GM19043 (cell line): Measurements from ENCODE around the gene HK2.

ENCODE experiments used
- ATAC-seq: cut with Tn5 transposase; IDR thresholded peaks from one replicate; pipeline ENCODE4 v1.9.1; 2021; ENCODE audit warnings: low read depth; ENCODE audit not compliant: unreplicated experiment

Gene HK2

GRCh38 chr2:74856599-74856998, 22.7 kb downstream of the HK2 start:
- no peak for ATAC-seq

GRCh38 chr2:74857215-74857614, 23.3 kb downstream of the HK2 start:
- no peak for ATAC-seq

- ATAC-seq: no peak
These were observed 23.8 kb downstream of the HK2 start for GRCh38 chr2:74857725-74858124.

- ATAC-seq: no peak
These were observed 24.4 kb downstream of the HK2 start for GRCh38 chr2:74858281-74858680.

- ATAC-seq: no peak
These were observed 26.2 kb downstream of the HK2 start for GRCh38 chr2:74860079-74860478.

- no peak for ATAC-seq
These were observed 26.6 kb downstream of the HK2 start for GRCh38 chr2:74860521-74860920.

GRCh38 chr2:74861531-74861930, 27.6 kb downstream of the HK2 start:
- ATAC-seq: no peak

GRCh38 chr2:74862020-74862964, 28.4 kb downstream of the HK2 start:
- ATAC-seq: no peak

- ATAC-seq: no peak
These were observed 29.9 kb downstream of the HK2 start for GRCh38 chr2:74863802-74864248.

- no peak for ATAC-seq
These were observed 31.1 kb downstream of the HK2 start for GRCh38 chr2:74864728-74865722.

- ATAC-seq: no peak
These were observed 32.1 kb downstream of the HK2 start for GRCh38 chr2:74865770-74866674.

GRCh38 chr2:74867841-74868658, 34.1 kb downstream of the HK2 start:
- ATAC-seq: no peak

- no peak for ATAC-seq
These were observed 35.6 kb downstream of the HK2 start for GRCh38 chr2:74869517-74869916.

- ATAC-seq: no peak
These were observed 37.0 kb downstream of the HK2 start for GRCh38 chr2:74870951-74871350.

GRCh38 chr2:74871414-74871813, 37.5 kb downstream of the HK2 start:
- ATAC-seq: no peak

- ATAC-seq: no peak
These were observed 38.5 kb downstream of the HK2 start for GRCh38 chr2:74872389-74872836.

GRCh38 chr2:74873012-74873665, 39.2 kb downstream of the HK2 start:
- no peak for ATAC-seq
